ENCODE measurements around the gene DMBX1. TPM values are rescaled to one million over a fixed set of nuclear protein-coding genes. Genes with fewer than 3 reads are reported as not detected.

The DMBX1 gene
- total and polyA plus RNA-seq, 2 of the 4 experiments (the other 2 are of a cell fraction), result not detected

DNA sequence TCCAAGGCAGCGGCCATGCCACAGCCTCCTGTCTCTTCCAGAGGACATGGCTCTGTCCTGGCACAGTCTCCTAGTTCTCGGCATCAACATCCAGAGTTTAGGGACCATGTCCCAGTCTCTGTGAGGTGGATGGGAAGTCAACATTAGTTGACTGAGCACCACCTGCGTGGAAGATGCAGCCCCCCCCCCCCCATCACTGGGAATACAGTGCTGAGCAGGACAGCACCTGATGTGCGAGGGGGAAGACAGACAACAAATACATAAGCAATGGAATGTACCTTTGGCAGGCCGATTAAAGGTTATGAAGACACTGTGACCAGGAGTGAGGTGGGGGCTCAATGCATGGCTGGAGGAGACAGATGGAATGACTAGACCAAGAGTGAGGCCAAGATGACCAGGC, 35.2 kb downstream of the DMBX1 start:
- no peaks in the 10 kb centered on the region for H3K36me3 ChIP-seq (ENCODE audit: control insufficient read depth, insufficient read depth, low read length)
- H3K4me3 ChIP-seq (ENCODE audit: insufficient read depth, low read depth, low read length), result no peak overlapping the region
- peaks cover 3% of the 10 kb centered on the region for H3K9me1 ChIP-seq (ENCODE audit: insufficient read depth, low read length)
- H3K18ac ChIP-seq (ENCODE audit: low read depth, low read length), result no peak overlapping the region
- POLR2A ChIA-PET (ENCODE audit: unreplicated experiment), result no interaction called here
- no peak overlapping the region for H4K8ac ChIP-seq (ENCODE audit: low read depth in 2 of 2, low read length in 2 of 2)
- no peak overlapping the region for H2AK5ac ChIP-seq (ENCODE audit: low read depth, low read length)
- H2BK120ac ChIP-seq (ENCODE audit: low read depth, low read length), result no peak overlapping the region
- H2BK20ac ChIP-seq (ENCODE audit: low read depth, low read length), result no peak overlapping the region
- H3K4ac ChIP-seq (ENCODE audit: low read depth, low read length), result no peak overlapping the region
- no peak overlapping the region for H4K5ac ChIP-seq (ENCODE audit: low read depth, low read length)
- no peaks in the 10 kb centered on the region for H3K79me1 ChIP-seq (ENCODE audit: low read depth in 1 of 2, low read length in 2 of 2)
- TF ChIP-seq NFE2L2 (IDR thresholded peaks at IDR 0.05; ENCODE audit: low read depth, low read length) (no peak), SMC3 (IDR thresholded peaks at IDR 0.05; ENCODE audit: low read depth, low read length) (no peak), MAFK (IDR thresholded peaks at IDR 0.05; ENCODE audit: low read depth, low read length) (no peak), MXI1 (IDR thresholded peaks at IDR 0.05; ENCODE audit: borderline replicate concordance, low read depth, low read length) (no peak), CEBPB (IDR thresholded peaks at IDR 0.05; ENCODE audit: low read depth, low read length) (no peak), CHD1 (IDR thresholded peaks at IDR 0.05; ENCODE audit: low read depth, low read length) (no peak), RAD21 (IDR thresholded peaks at IDR 0.05; ENCODE audit: low read length) (no peak), BHLHE40 (IDR thresholded peaks at IDR 0.05; ENCODE audit: low read depth, low read length) (no peak), MAZ (IDR thresholded peaks at IDR 0.05; ENCODE audit: borderline replicate concordance, low read depth, low read length) (no peak), FOS (IDR thresholded peaks at IDR 0.05; ENCODE audit: low read depth, low read length) (no peak), POLR2A (IDR thresholded peaks at IDR 0.05; ENCODE audit: low read depth, low read length) (no peak), RCOR1 (IDR thresholded peaks at IDR 0.05; ENCODE audit: insufficient replicate concordance, low read length) (no peak), RFX5 (IDR thresholded peaks at IDR 0.05; ENCODE audit: low read depth, low read length) (no peak)
- TF ChIP-seq, protein P1, sequence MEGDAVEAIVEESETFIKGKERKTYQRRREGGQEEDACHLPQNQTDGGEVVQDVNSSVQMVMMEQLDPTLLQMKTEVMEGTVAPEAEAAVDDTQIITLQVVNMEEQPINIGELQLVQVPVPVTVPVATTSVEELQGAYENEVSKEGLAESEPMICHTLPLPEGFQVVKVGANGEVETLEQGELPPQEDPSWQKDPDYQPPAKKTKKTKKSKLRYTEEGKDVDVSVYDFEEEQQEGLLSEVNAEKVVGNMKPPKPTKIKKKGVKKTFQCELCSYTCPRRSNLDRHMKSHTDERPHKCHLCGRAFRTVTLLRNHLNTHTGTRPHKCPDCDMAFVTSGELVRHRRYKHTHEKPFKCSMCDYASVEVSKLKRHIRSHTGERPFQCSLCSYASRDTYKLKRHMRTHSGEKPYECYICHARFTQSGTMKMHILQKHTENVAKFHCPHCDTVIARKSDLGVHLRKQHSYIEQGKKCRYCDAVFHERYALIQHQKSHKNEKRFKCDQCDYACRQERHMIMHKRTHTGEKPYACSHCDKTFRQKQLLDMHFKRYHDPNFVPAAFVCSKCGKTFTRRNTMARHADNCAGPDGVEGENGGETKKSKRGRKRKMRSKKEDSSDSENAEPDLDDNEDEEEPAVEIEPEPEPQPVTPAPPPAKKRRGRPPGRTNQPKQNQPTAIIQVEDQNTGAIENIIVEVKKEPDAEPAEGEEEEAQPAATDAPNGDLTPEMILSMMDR (conservative IDR thresholded peaks at IDR 0.05; ENCODE audit: low read depth, low read length), result no peak
- TF ChIP-seq, protein P2, sequence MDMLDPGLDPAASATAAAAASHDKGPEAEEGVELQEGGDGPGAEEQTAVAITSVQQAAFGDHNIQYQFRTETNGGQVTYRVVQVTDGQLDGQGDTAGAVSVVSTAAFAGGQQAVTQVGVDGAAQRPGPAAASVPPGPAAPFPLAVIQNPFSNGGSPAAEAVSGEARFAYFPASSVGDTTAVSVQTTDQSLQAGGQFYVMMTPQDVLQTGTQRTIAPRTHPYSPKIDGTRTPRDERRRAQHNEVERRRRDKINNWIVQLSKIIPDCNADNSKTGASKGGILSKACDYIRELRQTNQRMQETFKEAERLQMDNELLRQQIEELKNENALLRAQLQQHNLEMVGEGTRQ (IDR thresholded peaks at IDR 0.05; ENCODE audit: low read depth, low read length), result no peak
- TF ChIP-seq, protein P3, sequence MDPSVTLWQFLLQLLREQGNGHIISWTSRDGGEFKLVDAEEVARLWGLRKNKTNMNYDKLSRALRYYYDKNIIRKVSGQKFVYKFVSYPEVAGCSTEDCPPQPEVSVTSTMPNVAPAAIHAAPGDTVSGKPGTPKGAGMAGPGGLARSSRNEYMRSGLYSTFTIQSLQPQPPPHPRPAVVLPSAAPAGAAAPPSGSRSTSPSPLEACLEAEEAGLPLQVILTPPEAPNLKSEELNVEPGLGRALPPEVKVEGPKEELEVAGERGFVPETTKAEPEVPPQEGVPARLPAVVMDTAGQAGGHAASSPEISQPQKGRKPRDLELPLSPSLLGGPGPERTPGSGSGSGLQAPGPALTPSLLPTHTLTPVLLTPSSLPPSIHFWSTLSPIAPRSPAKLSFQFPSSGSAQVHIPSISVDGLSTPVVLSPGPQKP (IDR thresholded peaks at IDR 0.05; ENCODE audit: borderline replicate concordance, low read depth, low read length), result no peak
- WGBS, 2 experiments (ENCODE audit: extremely low coverage in 2 of 2, insufficient read length in 1 of 2), result 43% methylated on average over 1 of the region's 5 CpGs; no CpG with 5 or more reads in 1 of the 2 experiments
- H3K56ac ChIP-seq (ENCODE audit: extremely low read depth, insufficient read depth, low read length), result no peak overlapping the region
- no peak overlapping the region for H2AK9ac ChIP-seq (replicated peaks; ENCODE audit: low read depth, low read length, poor library complexity)
- in situ Hi-C loops (cut with MboI; ENCODE audit: low sequenced_read_pairs), result loop anchor here (5.0 kb wide), 3 partner anchors 48 to 118 kb away; no protein-coding TSS in a partner anchor
- dilution Hi-C loops (cut with HindIII; ENCODE audit: low sequenced_read_pairs, unreplicated experiment), result no loop called here
- intact Hi-C loops (cut with micrococcal nuclease), result no loop called here
- no peak overlapping the region for H3K9ac ChIP-seq (ENCODE audit: low read depth, low read length)
- H3K4me1 ChIP-seq (ENCODE audit: control insufficient read depth, insufficient read depth, low read length), result peaks cover 15% of the 10 kb centered on the region
- H3K14ac ChIP-seq (replicated peaks; ENCODE audit: low read depth, low read length), result no peak overlapping the region
- H3K4me2 ChIP-seq (ENCODE audit: low read depth, low read length), result no peak overlapping the region
- H2AFZ ChIP-seq (replicated peaks; ENCODE audit: low read length, poor library complexity), result no peak overlapping the region
- peaks cover 36% of the 10 kb centered on the region for H3K27me3 ChIP-seq (ENCODE audit: control insufficient read depth, insufficient read depth, low read length)
- H2BK5ac ChIP-seq (ENCODE audit: low read depth, low read length, poor library complexity, severe bottlenecking), result no peak overlapping the region
- ATAC-seq (ENCODE audit: low read depth) (no peak), DNase-seq (no peak)
- CTCF ChIA-PET, result no interaction called here
- BruUV-seq (replicated peaks), result no TSS peak
- H3K23ac ChIP-seq (ENCODE audit: low read depth, low read length), result no peak overlapping the region
- 0 out of 2 replicates have a peak, but pooled peaks cover 3% of the 10 kb centered on the region for H4K20me1 ChIP-seq (ENCODE audit: insufficient read depth, low read length)
- H2BK15ac ChIP-seq (ENCODE audit: low read depth, low read length), result no peak overlapping the region
- no peak overlapping the region for H4K91ac ChIP-seq (ENCODE audit: insufficient read depth, low read depth, low read length)
- H3K27ac ChIP-seq (ENCODE audit: insufficient read depth, low read length), result no peak overlapping the region
- no peaks in the 10 kb centered on the region for H3K9me3 ChIP-seq (ENCODE audit: control insufficient read depth, insufficient read depth, low read length)
